ENCODE results near the gene CLEC17A. TPM values are rescaled to one million over a fixed set of nuclear protein-coding genes. Genes with fewer than 3 reads are reported as not detected.

Gene CLEC17A
- total and polyA plus RNA-seq, 2 of the 8 experiments (the other 6 are each of a cell fraction or from before 2014, with no cell fraction given), result not detected

DNA sequence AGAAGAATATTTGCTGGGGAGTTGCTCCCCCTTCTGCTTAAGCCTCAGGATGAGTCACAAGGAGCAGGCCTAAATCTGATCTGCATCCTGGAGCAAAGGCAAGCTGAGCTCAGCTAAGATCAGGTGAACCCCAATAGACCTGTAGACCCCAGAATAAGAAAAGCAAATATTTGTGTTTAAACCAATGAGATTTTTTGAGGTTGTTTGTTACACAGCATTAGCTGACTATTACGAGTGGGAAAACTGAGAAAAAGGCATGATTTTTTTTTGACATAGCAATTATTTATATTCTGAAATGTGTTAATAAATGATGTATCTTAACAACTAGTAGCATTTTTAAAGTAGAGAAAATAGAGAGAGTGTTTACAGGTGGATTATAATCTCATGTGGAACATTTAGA is 46.7 kb downstream of the CLEC17A start (continued):
- TF ChIP-seq CBX5 (IDR thresholded peaks at IDR 0.05; ENCODE audit: low read depth, low read length) (no peak), ASH2L (IDR thresholded peaks at IDR 0.05; ENCODE audit: low read length) (no peak), FOSL1 (IDR thresholded peaks at IDR 0.05; ENCODE audit: insufficient read depth, low read depth, low read length) (no peak)
- TF ChIP-seq, protein P1, sequence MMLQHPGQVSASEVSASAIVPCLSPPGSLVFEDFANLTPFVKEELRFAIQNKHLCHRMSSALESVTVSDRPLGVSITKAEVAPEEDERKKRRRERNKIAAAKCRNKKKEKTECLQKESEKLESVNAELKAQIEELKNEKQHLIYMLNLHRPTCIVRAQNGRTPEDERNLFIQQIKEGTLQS (IDR thresholded peaks at IDR 0.05; ENCODE audit: insufficient read depth, low read depth, low read length), result no peak
